Stomach (tissue), 4 donors: ENCODE measurements around the gene SLC25A12.

Experiments
- CTCF ChIP-seq, 7 experiments: fragments of 450-650 bp in 4 of 7; fragments of 200-600 bp in 3 of 7; sonication (generic) in 3 of 7; IDR thresholded peaks; one replicate each; pipeline ENCODE4 v1.5.1; 2016 to 2019; ENCODE audit warnings: antibody characterized with exemption in 7 of 7, control low read depth in 2 of 7, mild to moderate bottlenecking in 1 of 7
- EP300 ChIP-seq: sonication (generic); formaldehyde crosslinking; IDR thresholded peaks from one replicate; pipeline ENCODE4 v1.6.1; 2017; ENCODE audit warnings: antibody characterized with exemption
- POLR2A ChIP-seq, 4 donors: fragments of 450-650 bp; IDR thresholded peaks; one replicate each; pipeline ENCODE4 v1.6.1; 2016; ENCODE audit warnings: antibody characterized with exemption in 4 of 4, control low read depth in 2 of 4, mild to moderate bottlenecking in 1 of 4, moderate library complexity in 1 of 4
- POLR2AphosphoS5 ChIP-seq, 3 donors: sonication (generic); formaldehyde crosslinking; IDR thresholded peaks; one replicate each; pipeline ENCODE4 v1.6.1; 2016; ENCODE audit warnings: antibody characterized with exemption in 3 of 3

GRCh38 chr2:171893196-171893823 lies 734 bp downstream of the SLC25A12 start:
- no peak for TF ChIP-seq CTCF (IDR thresholded peaks at IDR 0.05)
- TF ChIP-seq EP300, result no peak
- TF ChIP-seq POLR2AphosphoS5 (IDR thresholded peaks at IDR 0.05), result peak in 1 of 3 donors; percentile 5
- no peak for TF ChIP-seq POLR2A (IDR thresholded peaks at IDR 0.05)
